Measurements from ENCODE around the gene KRT72.

Gene KRT72

GRCh38 chr12:52600941-52601481 is at the start of gene KRT72:
Gene KRT72, minus strand, starts transcription at chr12:52601463. Its CDS starts 11 bp downstream, at chr12:52601452.
- DNase-seq (ENCODE audit: extremely low read depth in 1 of 2, low read depth in 1 of 2), result no peak

- DNase-seq (ENCODE audit: extremely low read depth in 1 of 2, low read depth in 1 of 2), result no peak
These were observed 49.3 kb upstream of the KRT72 start for GRCh38 chr12:52650520-52651081.

GRCh38 chr12:52649066-52649465 is 47.8 kb upstream of the KRT72 start:
- DNase-seq (ENCODE audit: extremely low read depth in 1 of 2, low read depth in 1 of 2), result no peak

GRCh38 chr12:52648012-52648550 is 46.8 kb upstream of the KRT72 start:
- no peak for DNase-seq (ENCODE audit: extremely low read depth in 1 of 2, low read depth in 1 of 2)

GRCh38 chr12:52647601-52648000 is 46.3 kb upstream of the KRT72 start:
- DNase-seq (ENCODE audit: extremely low read depth in 1 of 2, low read depth in 1 of 2), result no peak

GRCh38 chr12:52646613-52647012 is 45.4 kb upstream of the KRT72 start:
- DNase-seq (ENCODE audit: extremely low read depth in 1 of 2, low read depth in 1 of 2), result no peak

GRCh38 chr12:52645982-52646381 is 44.7 kb upstream of the KRT72 start:
- DNase-seq (ENCODE audit: extremely low read depth in 1 of 2, low read depth in 1 of 2), result no peak

GRCh38 chr12:52645120-52645761 is 44.0 kb upstream of the KRT72 start:
- DNase-seq (ENCODE audit: extremely low read depth in 1 of 2, low read depth in 1 of 2), result peak; percentile 16 to 39

- no peak for DNase-seq (ENCODE audit: extremely low read depth in 1 of 2, low read depth in 1 of 2)
These were observed 42.8 kb upstream of the KRT72 start for GRCh38 chr12:52644078-52644415.

- DNase-seq (ENCODE audit: extremely low read depth in 1 of 2, low read depth in 1 of 2), result no peak
These were observed 42.2 kb upstream of the KRT72 start for GRCh38 chr12:52643233-52644077.

GRCh38 chr12:52641468-52641867 is 40.2 kb upstream of the KRT72 start:
- no peak for DNase-seq (ENCODE audit: extremely low read depth in 1 of 2, low read depth in 1 of 2)

GRCh38 chr12:52637299-52637698 is 36.0 kb upstream of the KRT72 start:
- no peak for DNase-seq (ENCODE audit: extremely low read depth in 1 of 2, low read depth in 1 of 2)

GRCh38 chr12:52636592-52637258 is 35.5 kb upstream of the KRT72 start:
- DNase-seq (ENCODE audit: extremely low read depth in 1 of 2, low read depth in 1 of 2), result no peak

- DNase-seq (ENCODE audit: extremely low read depth in 1 of 2, low read depth in 1 of 2), result no peak
These were observed 34.9 kb upstream of the KRT72 start for GRCh38 chr12:52636189-52636588.

GRCh38 chr12:52634266-52635056 is 33.2 kb upstream of the KRT72 start:
- no peak for DNase-seq (ENCODE audit: extremely low read depth in 1 of 2, low read depth in 1 of 2)

- no peak for DNase-seq (ENCODE audit: extremely low read depth in 1 of 2, low read depth in 1 of 2)
These were observed 32.1 kb upstream of the KRT72 start for GRCh38 chr12:52633383-52633782.

GRCh38 chr12:52632656-52633055 is 31.4 kb upstream of the KRT72 start:
- DNase-seq (ENCODE audit: extremely low read depth in 1 of 2, low read depth in 1 of 2), result no peak

GRCh38 chr12:52631676-52632459 is 30.6 kb upstream of the KRT72 start:
- DNase-seq (ENCODE audit: extremely low read depth in 1 of 2, low read depth in 1 of 2), result no peak

GRCh38 chr12:52631264-52631663 is 30.0 kb upstream of the KRT72 start:
- DNase-seq (ENCODE audit: extremely low read depth in 1 of 2, low read depth in 1 of 2), result no peak
